Mesodermal cell (in vitro differentiated cells): ENCODE results near the gene SH3PXD2B.

Experiments used
- H3K27ac ChIP-seq: 2 replicates; pipeline ENCODE4 v1.7.0; 2013; ENCODE audit warnings: mild to moderate bottlenecking, low read depth, low read length, moderate library complexity; ENCODE audit not compliant: severe bottlenecking
- H3K36me3 ChIP-seq: 2 replicates; pipeline ENCODE4 v1.7.1; 2013; ENCODE audit warnings: mild to moderate bottlenecking, low read length, moderate library complexity; ENCODE audit not compliant: control insufficient read depth, insufficient read depth
- H3K4me1 ChIP-seq: one replicate; pipeline ENCODE4 v1.7.1; 2013; ENCODE audit warnings: mild to moderate bottlenecking, low read length; ENCODE audit not compliant: insufficient read depth, control insufficient read depth, poor library complexity, severe bottlenecking
- H3K4me3 ChIP-seq: 2 replicates; pipeline ENCODE4 v1.7.0; 2013; ENCODE audit warnings: low read length, control low read depth, mild to moderate bottlenecking; ENCODE audit not compliant: insufficient read depth, poor library complexity, severe bottlenecking; ENCODE audit errors: extremely low read depth
- H3K9me3 ChIP-seq: 2 replicates; pipeline ENCODE4 v1.7.1; 2013; ENCODE audit warnings: mild to moderate bottlenecking, low read length, moderate library complexity; ENCODE audit not compliant: control insufficient read depth
- WGBS, 2 experiments: methylation state at CpG; one replicate each; pipeline ENCODE4 v1.1.5; 2013; ENCODE audit warnings: missing lambda C conversion rate in 2 of 2; ENCODE audit not compliant: insufficient coverage in 2 of 2; 5-methylcytosine and 5-hydroxymethylcytosine counted together

Gene SH3PXD2B

DNA sequence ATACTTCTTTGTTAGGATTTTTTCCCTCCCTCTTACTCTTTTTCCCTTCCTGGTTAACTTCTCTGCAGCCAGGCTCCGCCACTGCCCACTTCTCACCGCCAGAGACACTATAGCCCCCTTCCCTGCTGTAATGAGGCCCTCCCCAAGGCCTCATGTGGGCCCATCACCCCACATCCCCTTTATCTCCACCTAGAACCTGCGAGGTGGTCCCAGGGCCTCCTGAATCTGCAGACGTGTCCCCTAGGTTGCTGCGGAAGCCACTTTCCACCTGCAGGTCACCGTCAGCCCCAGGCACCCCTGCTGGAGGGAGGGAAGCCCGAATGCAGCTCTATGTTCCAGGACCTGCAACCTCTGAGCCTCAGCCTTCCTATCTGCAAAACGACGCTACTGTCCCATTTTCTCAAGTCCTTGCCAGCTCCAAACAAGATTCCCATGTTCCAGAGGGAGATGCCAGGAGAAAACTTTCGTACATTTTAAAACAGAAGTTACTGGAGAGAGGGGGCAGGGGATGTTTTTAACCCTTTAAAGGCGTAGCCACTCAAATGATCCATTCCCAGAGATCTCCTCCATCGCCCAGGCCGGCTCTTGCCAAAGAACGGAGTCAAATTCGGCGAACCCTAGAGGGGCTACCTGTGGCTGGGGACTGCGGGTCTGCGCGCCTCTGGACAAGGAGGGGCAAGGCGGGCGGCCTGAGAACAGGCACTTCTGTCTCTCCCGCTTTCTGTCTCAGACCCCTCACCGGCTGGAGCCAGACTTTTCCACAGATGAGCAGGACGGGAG lies 929 bp downstream of the SH3PXD2B start:
- Histone ChIP-seq H3K27ac (peak overlapping the region; percentile 93), H3K9me3 (no peaks in the 10 kb centered on the region), H3K4me3 (peak overlapping the region; percentile 84), H3K4me1 (peaks cover 18% of the 10 kb centered on the region), H3K36me3 (peaks cover 37% of the 10 kb centered on the region)
- 0 to 2% methylated on average over 15 to 19 of the region's 24 CpGs for WGBS, 2 experiments

DNA sequence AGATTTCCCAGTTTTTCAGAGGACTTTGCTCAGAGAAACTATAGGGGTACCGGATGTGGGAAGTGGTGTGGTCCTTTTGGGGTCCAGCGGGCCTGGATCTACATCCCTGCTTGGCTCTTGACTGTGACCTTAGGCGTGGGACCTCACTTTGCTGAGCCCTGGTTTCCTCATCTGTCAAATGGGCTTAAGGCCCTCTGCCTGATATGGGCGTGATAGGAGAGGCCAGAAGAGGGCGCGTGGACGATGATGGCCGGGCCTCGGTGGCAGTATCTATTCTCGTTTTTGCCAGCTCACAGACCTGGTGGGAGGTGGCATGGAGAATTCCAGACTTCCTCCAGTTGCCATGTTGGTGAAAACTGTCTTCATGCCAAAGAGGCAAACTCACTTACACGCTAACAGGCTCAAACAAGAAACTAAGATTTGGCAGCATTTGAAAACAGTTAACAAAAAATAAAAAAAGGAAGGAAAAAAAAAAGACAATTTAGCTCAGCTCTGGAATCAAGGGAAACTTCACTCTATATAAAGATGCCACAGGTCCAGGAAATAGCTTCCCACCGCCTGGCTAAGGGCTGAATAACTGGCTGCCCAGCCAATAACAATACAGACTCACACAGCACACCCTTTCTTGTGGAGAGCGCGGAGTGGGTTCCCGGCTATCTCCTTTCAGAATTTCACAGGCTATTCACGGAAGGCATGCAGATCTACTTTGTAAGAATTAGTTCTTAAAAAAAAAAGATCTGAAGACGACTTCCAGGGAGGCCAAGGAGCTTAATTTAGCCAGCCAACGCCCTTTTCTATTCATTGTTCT lies 1.7 kb downstream of the SH3PXD2B start:
- Histone ChIP-seq H3K27ac (peak overlapping the region; percentile 93), H3K4me1 (peaks cover 18% of the 10 kb centered on the region), H3K36me3 (peaks cover 42% of the 10 kb centered on the region), H3K4me3 (peak overlapping the region; percentile 84), H3K9me3 (no peaks in the 10 kb centered on the region)
- 41 to 51% methylated on average over 9 to 13 of the region's 18 CpGs for WGBS, 2 experiments

DNA sequence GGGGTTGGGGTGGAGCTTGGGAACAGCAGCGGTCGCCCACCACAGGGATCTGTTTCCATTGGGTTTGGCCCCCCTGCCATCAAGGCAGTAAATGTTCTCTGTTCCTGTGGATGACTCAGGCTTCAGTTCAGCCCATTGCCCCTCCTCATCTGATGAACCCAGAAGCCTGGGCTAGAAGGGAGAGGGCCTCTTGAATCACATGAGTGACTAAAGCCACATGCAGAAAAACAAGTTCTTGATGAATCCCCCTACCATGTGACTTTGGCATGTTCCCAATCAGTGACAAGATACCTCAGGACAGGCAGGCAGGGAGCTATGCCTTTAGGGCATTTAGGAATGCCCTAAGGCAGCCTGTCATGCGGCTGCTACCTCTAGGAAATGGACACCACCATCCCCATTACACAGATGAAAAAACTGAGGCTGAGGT lies 2.5 kb downstream of the SH3PXD2B start:
- Histone ChIP-seq H3K27ac (peak overlapping the region; percentile 93), H3K4me1 (peaks cover 18% of the 10 kb centered on the region), H3K4me3 (no peak overlapping the region), H3K36me3 (peaks cover 42% of the 10 kb centered on the region), H3K9me3 (no peaks in the 10 kb centered on the region)
- 100% methylated on average over 2 of the region's 3 CpGs for WGBS, 2 experiments

DNA sequence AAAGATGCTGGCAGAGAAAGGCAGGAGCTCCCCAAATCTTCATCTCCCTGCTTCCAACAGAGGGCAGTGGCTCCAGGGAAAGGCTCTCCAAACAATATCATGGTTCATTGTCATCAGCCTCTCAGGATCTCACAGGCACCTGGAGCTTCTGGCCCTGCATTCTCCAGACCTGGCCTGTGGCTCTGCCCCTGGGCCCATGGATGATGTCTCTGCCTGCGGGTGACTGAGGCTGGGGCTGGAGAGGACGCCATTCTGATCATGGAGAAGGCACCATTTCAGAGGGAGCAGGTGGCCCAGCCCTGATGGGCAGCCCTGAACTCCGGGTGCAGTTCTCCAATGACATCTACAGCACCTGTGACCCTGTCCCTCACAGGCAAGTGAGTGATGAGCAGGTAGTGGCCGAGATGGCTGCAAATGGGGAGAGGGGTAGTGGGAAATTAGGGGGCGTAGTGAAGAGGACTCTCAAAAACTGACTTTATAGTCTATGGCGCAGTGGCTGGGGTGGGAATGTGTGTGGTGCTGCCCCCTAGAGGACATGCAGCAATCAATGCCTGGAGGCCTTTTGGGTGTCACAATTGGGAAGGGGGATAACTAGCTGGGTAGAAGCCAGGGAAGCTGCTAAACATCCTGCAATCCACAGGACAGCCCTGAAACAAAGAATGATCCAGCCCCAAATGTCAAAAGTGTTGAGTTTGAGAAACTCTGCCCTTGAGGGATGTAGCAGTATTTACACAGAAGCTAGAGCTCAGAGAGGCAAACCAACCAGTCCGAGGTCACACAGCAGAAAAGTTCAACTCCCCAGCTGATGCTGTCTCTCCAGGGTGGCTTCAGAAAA lies 3.2 kb downstream of the SH3PXD2B start:
- Histone ChIP-seq H3K27ac (peak overlapping the region; percentile 67), H3K4me3 (no peak overlapping the region), H3K9me3 (no peaks in the 10 kb centered on the region), H3K4me1 (peaks cover 15% of the 10 kb centered on the region), H3K36me3 (peaks cover 42% of the 10 kb centered on the region)
- WGBS, 2 experiments: 88 to 93% methylated on average over 6 to 7 of the region's 7 CpGs

DNA sequence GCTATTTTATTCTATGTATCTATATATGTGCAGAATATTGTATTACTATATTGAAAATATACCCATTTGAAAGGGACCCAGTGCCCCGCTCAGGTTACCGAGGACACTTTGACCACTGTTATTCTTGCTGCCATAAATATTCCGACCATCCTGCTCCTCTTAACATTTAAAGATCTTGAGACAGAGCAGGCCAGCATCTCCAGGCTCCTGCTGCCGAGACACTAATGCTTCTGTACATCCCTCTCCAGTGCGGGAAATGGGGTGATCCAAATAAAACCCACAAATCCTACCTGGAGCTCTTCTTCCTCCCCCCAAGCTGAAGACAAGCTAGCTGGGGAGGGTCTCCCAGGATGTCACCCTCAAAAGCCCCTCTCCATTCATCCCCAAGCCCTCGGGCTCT lies 3.9 kb downstream of the SH3PXD2B start:
- no peak overlapping the region for H3K27ac ChIP-seq
- H3K4me3 ChIP-seq: no peak overlapping the region
- H3K9me3 ChIP-seq: no peaks in the 10 kb centered on the region
- H3K4me1 ChIP-seq: peaks cover 9% of the 10 kb centered on the region
- WGBS, 2 experiments: 98 to 100% methylated on average over 3 to 5 of the region's 6 CpGs
- peaks cover 42% of the 10 kb centered on the region for H3K36me3 ChIP-seq

DNA sequence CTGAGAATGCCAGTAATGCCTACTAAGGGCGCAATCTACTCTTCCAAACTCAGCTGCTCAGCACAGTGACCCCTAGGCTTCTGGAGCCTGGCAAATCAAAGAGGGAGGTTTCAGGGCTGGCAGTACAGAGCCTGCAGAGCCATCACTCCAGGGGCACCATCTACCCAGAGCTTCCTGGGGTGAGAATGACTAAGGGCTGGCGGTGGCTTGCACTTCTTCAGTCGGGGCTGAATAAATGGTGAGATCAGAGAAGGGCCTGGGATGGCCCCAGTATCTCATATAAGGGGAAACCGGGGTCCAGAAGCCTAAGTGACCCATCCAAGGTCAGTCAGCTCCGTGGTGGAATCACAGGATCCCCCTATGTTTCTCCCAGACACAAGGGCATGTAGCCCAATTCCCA lies 5.3 kb downstream of the SH3PXD2B start:
- WGBS, 2 experiments: 80 to 100% methylated on average over 2 to 5 of the region's 5 CpGs
- no peak overlapping the region for H3K27ac ChIP-seq
- peaks cover 7% of the 10 kb centered on the region for H3K4me1 ChIP-seq
- H3K36me3 ChIP-seq: peaks cover 42% of the 10 kb centered on the region
- H3K9me3 ChIP-seq: no peaks in the 10 kb centered on the region
- H3K4me3 ChIP-seq: no peak overlapping the region

DNA sequence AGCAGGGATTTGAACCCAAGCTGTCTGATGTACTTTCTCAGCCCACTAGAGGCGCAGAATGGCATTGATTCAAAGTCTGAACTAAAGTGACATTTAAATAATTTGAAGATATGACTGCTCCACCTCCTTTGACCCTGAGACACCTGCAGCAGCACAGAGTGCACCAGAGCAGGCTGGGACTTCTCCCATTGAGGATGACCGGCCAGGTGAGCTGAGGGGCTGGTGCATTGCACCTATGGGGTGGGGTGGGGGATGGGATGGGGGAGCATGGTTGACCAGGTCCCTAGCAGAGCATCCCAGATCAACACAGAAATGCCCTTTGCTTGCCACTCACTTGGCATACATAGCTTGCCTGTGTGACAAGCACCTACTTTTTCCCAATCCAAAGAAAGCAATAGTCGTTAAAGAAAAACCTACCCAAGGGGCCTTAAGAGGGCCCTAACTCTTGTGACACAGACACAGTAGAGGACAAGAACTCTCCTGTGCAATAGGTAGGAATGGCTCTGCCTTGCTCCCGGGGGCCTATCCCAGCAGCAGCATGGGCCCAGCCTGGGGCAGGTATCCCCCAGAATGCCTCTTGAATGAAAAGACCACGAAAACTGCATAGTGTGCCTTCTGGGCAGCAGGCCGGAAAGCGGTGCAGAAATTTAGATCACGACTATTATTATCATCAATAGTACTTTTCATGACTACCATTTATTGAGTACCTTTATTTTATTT lies 6.5 kb downstream of the SH3PXD2B start:
- no peak overlapping the region for H3K4me3 ChIP-seq
- WGBS, 2 experiments: 97 to 100% methylated on average over 3 to 7 of the region's 8 CpGs
- H3K27ac ChIP-seq: no peak overlapping the region
- H3K4me1 ChIP-seq: peaks cover 7% of the 10 kb centered on the region
- peaks cover 44% of the 10 kb centered on the region for H3K36me3 ChIP-seq
- no peaks in the 10 kb centered on the region for H3K9me3 ChIP-seq

DNA sequence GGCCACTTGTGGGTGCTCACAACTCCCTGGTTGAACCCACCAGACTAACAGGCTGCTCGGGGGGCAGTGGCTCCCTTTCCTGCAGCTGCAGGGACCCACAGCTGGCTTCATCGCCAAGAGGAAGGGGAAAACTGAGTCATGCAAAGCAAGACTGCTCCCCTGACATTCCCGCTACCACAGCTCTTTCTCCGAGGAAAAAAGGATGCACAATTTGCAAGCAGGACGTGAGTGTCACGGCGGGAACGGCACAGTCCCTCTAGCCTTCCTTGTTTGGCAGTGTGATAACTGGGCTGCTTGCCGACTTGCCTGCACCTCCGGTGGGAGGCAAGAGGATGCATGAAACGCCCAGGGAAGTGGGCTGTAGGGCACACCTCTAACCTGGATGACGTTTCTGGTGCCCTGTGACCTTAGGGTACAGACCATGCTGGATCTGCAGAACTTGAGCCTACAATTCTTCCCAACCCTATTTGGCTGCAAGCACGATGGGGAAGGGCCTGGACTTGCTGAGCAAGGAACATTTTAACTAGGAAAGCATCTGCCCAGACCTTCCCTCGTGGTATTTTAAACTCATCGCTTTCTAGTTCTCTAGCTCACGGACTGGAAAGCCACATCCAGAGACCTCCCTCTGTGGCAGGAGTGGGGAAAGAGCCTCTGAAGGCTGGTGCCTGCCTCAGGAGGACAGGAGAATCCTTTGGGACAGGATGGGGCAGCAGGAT lies 7.8 kb downstream of the SH3PXD2B start:
- Histone ChIP-seq H3K9me3 (no peaks in the 10 kb centered on the region), H3K27ac (peak overlapping the region; percentile 8), H3K36me3 (peaks cover 40% of the 10 kb centered on the region), H3K4me1 (peaks cover 4% of the 10 kb centered on the region), H3K4me3 (no peak overlapping the region)
- WGBS, 2 experiments: 87 to 88% methylated on average over 15 to 16 of the region's 16 CpGs

DNA sequence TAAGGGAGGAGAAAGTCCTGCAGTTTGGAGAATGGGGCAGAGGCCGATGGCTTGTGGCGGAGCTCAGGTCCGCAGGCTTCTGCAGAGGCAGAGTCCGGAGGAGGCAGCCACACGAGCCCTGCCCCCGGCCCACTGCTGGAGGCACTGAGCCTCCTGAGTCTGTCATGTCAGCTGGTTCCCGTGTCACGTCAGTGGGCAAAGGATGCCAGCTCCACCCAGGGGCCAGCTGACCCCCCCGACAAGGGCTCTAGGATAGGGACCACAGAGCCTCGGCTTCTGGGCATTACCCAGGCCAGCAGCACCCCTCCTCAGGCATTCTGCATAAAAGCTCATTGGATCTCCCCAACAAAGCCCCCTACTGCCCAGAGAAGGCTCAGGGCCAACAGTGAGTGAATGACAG lies 8.5 kb downstream of the SH3PXD2B start:
- H3K36me3 ChIP-seq: peaks cover 34% of the 10 kb centered on the region
- H3K4me1 ChIP-seq: peaks cover 3% of the 10 kb centered on the region
- no peaks in the 10 kb centered on the region for H3K9me3 ChIP-seq
- no peak overlapping the region for H3K4me3 ChIP-seq
- WGBS, 2 experiments: 90 to 95% methylated on average over 10 of the region's 10 CpGs
- H3K27ac ChIP-seq: no peak overlapping the region
